ENCODE measurements around the gene CCR8.

CCR8 gene

GRCh38 chr3:39295184-39295775 lies 34.2 kb upstream of the CCR8 start:
- Histone ChIP-seq H3K36me3 (no peaks in the 10 kb centered on the region), H3K27me3 (no peaks in the 10 kb centered on the region), H3K4me1 (ENCODE audit: control insufficient read depth in 1 of 2, insufficient read depth in 1 of 2, low read depth in 1 of 2, low read length in 1 of 2) (no peaks in the 10 kb centered on the region), H3K27ac (no peak overlapping the region), H3K9me3 (no peaks in the 10 kb centered on the region), H3K4me3 (ENCODE audit: low read depth in 1 of 2, low read length in 1 of 2) (no peak overlapping the region)
- no peak for TF ChIP-seq CTCF (IDR thresholded peaks at IDR 0.05)

- TF ChIP-seq CTCF (IDR thresholded peaks at IDR 0.05): no peak
- no peak overlapping the region for H3K4me3 ChIP-seq (ENCODE audit: low read depth in 1 of 2, low read length in 1 of 2)
- H3K27ac ChIP-seq: no peak overlapping the region
- no peaks in the 10 kb centered on the region for H3K9me3 ChIP-seq
- H3K36me3 ChIP-seq: no peaks in the 10 kb centered on the region
- no peaks in the 10 kb centered on the region for H3K4me1 ChIP-seq (ENCODE audit: control insufficient read depth in 1 of 2, insufficient read depth in 1 of 2, low read depth in 1 of 2, low read length in 1 of 2)
- H3K27me3 ChIP-seq: no peaks in the 10 kb centered on the region
Measured at GRCh38 chr3:39296197-39297077, 33.1 kb upstream of the CCR8 start.

- no peak for TF ChIP-seq CTCF (IDR thresholded peaks at IDR 0.05)
- no peak overlapping the region for H3K27ac ChIP-seq
- H3K4me3 ChIP-seq (ENCODE audit: low read depth in 1 of 2, low read length in 1 of 2): no peak overlapping the region
- H3K36me3 ChIP-seq: no peaks in the 10 kb centered on the region
- H3K4me1 ChIP-seq (ENCODE audit: control insufficient read depth in 1 of 2, insufficient read depth in 1 of 2, low read depth in 1 of 2, low read length in 1 of 2): no peaks in the 10 kb centered on the region
- H3K27me3 ChIP-seq: no peaks in the 10 kb centered on the region
- no peaks in the 10 kb centered on the region for H3K9me3 ChIP-seq
Measured at GRCh38 chr3:39299279-39299678, 30.2 kb upstream of the CCR8 start.

- Histone ChIP-seq H3K36me3 (no peaks in the 10 kb centered on the region), H3K4me3 (ENCODE audit: low read depth in 1 of 2, low read length in 1 of 2) (no peak overlapping the region), H3K27ac (no peak overlapping the region), H3K9me3 (no peaks in the 10 kb centered on the region), H3K27me3 (no peaks in the 10 kb centered on the region), H3K4me1 (ENCODE audit: control insufficient read depth in 1 of 2, insufficient read depth in 1 of 2, low read depth in 1 of 2, low read length in 1 of 2) (no peaks in the 10 kb centered on the region)
- no peak for TF ChIP-seq CTCF (IDR thresholded peaks at IDR 0.05)
Measured at GRCh38 chr3:39302178-39302577, 27.3 kb upstream of the CCR8 start.

- Histone ChIP-seq H3K4me1 (ENCODE audit: control insufficient read depth in 1 of 2, insufficient read depth in 1 of 2, low read depth in 1 of 2, low read length in 1 of 2) (peaks cover 0 to 6% of the 10 kb centered on the region in 2 experiments), H3K36me3 (no peaks in the 10 kb centered on the region), H3K27me3 (no peaks in the 10 kb centered on the region), H3K4me3 (ENCODE audit: low read depth in 1 of 2, low read length in 1 of 2) (no peak overlapping the region), H3K27ac (no peak overlapping the region), H3K9me3 (no peaks in the 10 kb centered on the region)
- TF ChIP-seq CTCF (IDR thresholded peaks at IDR 0.05): no peak
Measured at GRCh38 chr3:39313289-39313688, 16.2 kb upstream of the CCR8 start.

All from neutrophil (primary cell).